Activated naive CD4-positive, alpha-beta T cell treated with anti-CD3 and anti-CD28 coated beads for 36 hours (primary cell): ENCODE measurements around the gene CHERP. TPM values are rescaled to one million over a fixed set of nuclear protein-coding genes. Genes with fewer than 3 reads are reported as not detected.

Source experiments
- CTCF ChIA-PET: fragments of 350-600 bp; sonication (Branson Sonifier 250); formaldehyde crosslinking; loops from one replicate; lab custom pipeline; 2021; ENCODE audit warnings: antibody characterized with exemption; lab: Charles Lee
- DNase-seq: peaks from one replicate; pipeline ENCODE4 v3.0.0-alpha.2; 2020
- H3K27ac Mint-ChIP-seq: one replicate; pipeline ENCODE4 v1.8.0; 2021; ENCODE audit warnings: mild to moderate bottlenecking, mixed read lengths
- H3K27me3 Mint-ChIP-seq: one replicate; pipeline ENCODE4 v1.8.0; 2021; ENCODE audit warnings: low read depth, mixed read lengths
- H3K36me3 Mint-ChIP-seq: one replicate; pipeline ENCODE4 v1.8.0; 2021; ENCODE audit warnings: low read depth, mixed read lengths
- H3K4me1 Mint-ChIP-seq: one replicate; pipeline ENCODE4 v1.8.0; 2021; ENCODE audit warnings: low read depth, mixed read lengths
- H3K4me3 Mint-ChIP-seq: one replicate; pipeline ENCODE4 v1.8.0; 2021; ENCODE audit warnings: mild to moderate bottlenecking, moderate library complexity, mixed read lengths
- H3K9me3 Mint-ChIP-seq: one replicate; pipeline ENCODE4 v1.8.0; 2021; ENCODE audit warnings: mixed read lengths
- intact Hi-C: fragments of 100-400 bp; cut with micrococcal nuclease; formaldehyde crosslinking; loops from one replicate; pipeline ENCODE4 v1.15.1; 2023
- total RNA-seq, 2 experiments: library from RNA; stranded (reverse); gene quantifications; one replicate each; pipeline ENCODE4 v1.2.3, GENCODE V29; 2021

CHERP gene
- total RNA-seq, 2 experiments from 2014 or later: 54.4 to 54.7 TPM

DNA sequence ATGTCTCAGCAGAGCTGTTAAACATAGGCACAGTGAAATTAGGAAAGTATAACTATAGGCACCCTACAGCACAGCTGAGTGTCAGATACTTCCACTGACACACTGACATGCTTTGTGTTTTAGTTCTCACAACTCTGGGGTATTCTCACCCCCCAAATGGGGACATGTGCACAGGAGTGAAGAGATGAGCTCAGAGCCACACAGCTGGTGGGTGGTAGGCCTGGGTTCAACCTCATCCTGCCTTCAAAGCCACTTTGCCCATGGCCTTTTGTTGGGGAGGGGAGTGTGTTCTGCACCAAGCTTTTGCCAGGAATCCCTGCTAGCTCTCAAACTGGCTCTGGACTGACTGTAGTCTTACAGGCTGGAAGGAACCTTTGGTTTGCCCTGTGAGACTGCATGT, 31.7 kb upstream of the CHERP start:
- peaks cover 13% of the 10 kb centered on the region for H3K36me3 Mint-ChIP-seq
- peak overlapping the region; percentile 69 for H3K27ac Mint-ChIP-seq
- intact Hi-C loops: no loop called here
- H3K4me3 Mint-ChIP-seq: peak overlapping the region; percentile 93
- CTCF ChIA-PET: interaction anchor here (1.8 kb wide), 1 partner anchor 10 kb away, joined by 9 read pairs; no protein-coding TSS in a partner anchor
- H3K27me3 Mint-ChIP-seq: no peaks in the 10 kb centered on the region
- H3K9me3 Mint-ChIP-seq: no peaks in the 10 kb centered on the region
- no peak for DNase-seq
- peaks cover 50% of the 10 kb centered on the region for H3K4me1 Mint-ChIP-seq

DNA sequence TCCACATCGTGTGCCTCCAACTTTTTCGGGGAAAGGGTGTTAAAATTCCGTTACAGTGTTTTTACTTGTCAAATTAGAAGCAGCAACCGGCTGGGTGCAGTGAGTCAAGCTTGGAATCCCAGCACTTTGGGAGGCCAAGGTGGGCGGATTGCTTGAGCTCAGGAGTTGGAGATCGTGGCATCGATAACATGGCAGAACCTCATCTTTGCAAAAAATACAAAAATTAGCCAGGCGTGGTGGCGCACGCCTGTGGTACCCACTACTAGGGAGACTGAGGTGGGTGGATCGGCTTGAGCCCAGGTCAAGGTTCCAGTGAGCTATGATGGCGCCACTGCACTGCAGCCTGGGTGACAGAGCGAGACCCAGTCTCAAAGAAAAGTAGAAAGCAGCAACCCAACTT, 31.1 kb upstream of the CHERP start:
- Mint-ChIP-seq H3K36me3 (peaks cover 13% of the 10 kb centered on the region), H3K4me3 (peak overlapping the region; percentile 93), H3K4me1 (peaks cover 54% of the 10 kb centered on the region), H3K27ac (peak overlapping the region; percentile 91), H3K9me3 (no peaks in the 10 kb centered on the region), H3K27me3 (no peaks in the 10 kb centered on the region)
- no peak for DNase-seq
- intact Hi-C loops: no loop called here
- CTCF ChIA-PET: interaction anchor here (0.8 to 1.8 kb wide), 2 partner anchors 11 to 14 kb away, joined by 3 to 9 read pairs; no protein-coding TSS in a partner anchor

DNA sequence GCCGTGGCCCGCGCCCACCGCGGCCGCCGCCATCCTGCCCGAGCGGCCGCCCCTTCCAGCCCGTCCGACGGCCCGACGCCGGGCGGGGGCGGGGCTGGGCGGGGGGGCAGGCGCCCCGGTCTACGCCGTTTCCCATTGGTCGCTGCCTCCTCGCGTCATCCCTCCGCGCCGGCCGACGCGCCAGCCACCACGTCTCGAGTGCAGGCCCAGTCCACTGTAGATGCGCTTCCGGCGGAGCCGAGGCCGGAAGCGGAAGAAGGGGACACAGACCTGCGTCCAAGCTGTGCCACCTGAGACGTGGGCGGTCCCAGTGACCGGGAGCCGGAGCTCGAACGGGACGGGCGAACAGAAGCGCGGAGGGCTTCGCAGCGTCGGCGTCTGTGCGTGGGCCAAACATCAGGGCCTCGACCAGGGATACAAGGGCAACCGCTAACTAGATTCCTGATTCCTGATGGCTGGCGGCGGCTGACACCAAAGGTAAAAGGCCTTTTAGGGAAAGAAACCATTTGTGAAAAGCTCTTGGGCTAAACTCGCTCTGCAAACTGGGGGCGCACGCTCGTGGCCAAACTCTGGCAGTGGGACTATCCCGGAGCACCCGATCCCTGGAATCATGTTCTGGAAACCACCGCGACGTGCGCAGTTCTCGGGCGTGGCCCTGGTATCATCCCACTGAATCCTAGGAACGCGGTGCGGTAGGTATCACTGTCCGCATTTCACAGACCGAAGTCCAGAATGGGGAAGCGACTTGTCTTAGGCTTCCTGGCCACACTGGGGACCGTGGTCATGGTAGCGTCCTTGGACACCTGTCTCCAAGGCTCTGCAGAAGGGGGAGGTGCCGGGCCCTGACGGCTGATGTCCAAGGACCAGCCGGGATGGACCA, 30.3 kb upstream of the CHERP start, which contains the start of gene SLC35E1:
SLC35E1 (minus strand) TSS at position 84 of the 880 bp plus-strand sequence; CDS start at position 33, 51 bp downstream.
- H3K27me3 Mint-ChIP-seq: no peaks in the 10 kb centered on the region
- peak within 1 kb of the TSS; percentile 93 for H3K4me3 Mint-ChIP-seq
- DNase-seq: peak; percentile 93
- peaks cover 17% of the 10 kb centered on the region for H3K36me3 Mint-ChIP-seq
- CTCF ChIA-PET: interaction anchor here (0.8 kb wide), 1 partner anchor 15 kb away, joined by 3 read pairs; no protein-coding TSS in a partner anchor
- H3K4me1 Mint-ChIP-seq: peaks cover 54% of the 10 kb centered on the region
- intact Hi-C loops: loop anchor here (1.0 kb wide), 2 partner anchors 12 to 56 kb away; partner anchors contain the start of gene MED26
- H3K9me3 Mint-ChIP-seq: no peaks in the 10 kb centered on the region
- peak within 1 kb of the TSS; percentile 91 for H3K27ac Mint-ChIP-seq

DNA sequence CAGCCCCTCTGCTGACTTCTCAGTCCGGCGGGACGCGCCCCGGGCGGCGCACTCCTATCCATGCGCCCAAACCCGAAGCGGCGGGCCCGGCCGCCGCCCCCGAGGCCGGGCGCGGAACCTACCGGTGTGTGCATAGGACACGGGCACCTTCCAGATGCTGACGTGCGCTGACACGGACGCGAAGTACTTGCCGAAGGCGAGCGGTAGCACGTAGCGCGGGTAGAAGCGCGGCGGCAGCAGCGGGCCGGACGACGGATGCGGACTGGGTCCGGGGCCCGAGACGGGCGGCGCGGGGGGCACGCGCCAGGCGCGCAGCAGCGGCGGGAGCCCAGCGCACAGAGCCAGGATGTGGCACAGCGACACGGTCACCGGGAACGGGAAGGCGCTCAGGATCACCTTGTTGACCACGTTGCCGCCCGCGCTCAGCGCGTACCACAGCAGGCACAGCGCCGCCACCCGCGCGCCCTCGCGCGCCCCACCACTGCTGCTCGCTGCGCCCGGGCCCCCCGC, 29.6 kb upstream of the CHERP start:
- Mint-ChIP-seq H3K27me3 (no peaks in the 10 kb centered on the region), H3K4me3 (peak overlapping the region; percentile 83), H3K4me1 (peaks cover 54% of the 10 kb centered on the region), H3K36me3 (peaks cover 20% of the 10 kb centered on the region), H3K9me3 (no peaks in the 10 kb centered on the region), H3K27ac (no peak overlapping the region)
- peak; percentile 57 for DNase-seq
- intact Hi-C loops: loop anchor here (1.0 kb wide), 2 partner anchors 12 to 56 kb away; partner anchors contain the start of gene MED26
- CTCF ChIA-PET: no interaction called here

DNA sequence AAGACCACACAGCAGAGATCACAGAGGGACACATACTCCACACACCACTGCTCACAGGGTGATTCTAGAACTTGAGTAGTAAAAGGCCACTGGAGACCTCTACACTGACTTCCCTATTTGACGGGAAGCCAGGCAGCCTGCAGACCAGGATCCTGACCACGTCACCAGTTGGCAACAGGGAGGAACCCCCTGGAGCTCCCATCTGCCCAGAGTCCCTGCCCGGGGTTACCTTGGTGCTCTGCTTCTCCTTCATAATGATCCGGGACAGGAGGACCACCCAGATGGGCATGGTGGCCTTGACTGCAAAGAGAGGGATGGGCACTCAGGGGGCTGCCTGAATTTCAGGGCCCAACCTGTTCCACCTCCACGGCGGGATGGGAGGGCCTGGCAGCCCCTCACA, 29.0 kb upstream of the CHERP start:
- no peak overlapping the region for H3K27ac Mint-ChIP-seq
- H3K27me3 Mint-ChIP-seq: no peaks in the 10 kb centered on the region
- peak overlapping the region; percentile 83 for H3K4me3 Mint-ChIP-seq
- peaks cover 23% of the 10 kb centered on the region for H3K36me3 Mint-ChIP-seq
- CTCF ChIA-PET: no interaction called here
- intact Hi-C loops: no loop called here
- H3K4me1 Mint-ChIP-seq: peaks cover 59% of the 10 kb centered on the region
- H3K9me3 Mint-ChIP-seq: no peaks in the 10 kb centered on the region
- no peak for DNase-seq

DNA sequence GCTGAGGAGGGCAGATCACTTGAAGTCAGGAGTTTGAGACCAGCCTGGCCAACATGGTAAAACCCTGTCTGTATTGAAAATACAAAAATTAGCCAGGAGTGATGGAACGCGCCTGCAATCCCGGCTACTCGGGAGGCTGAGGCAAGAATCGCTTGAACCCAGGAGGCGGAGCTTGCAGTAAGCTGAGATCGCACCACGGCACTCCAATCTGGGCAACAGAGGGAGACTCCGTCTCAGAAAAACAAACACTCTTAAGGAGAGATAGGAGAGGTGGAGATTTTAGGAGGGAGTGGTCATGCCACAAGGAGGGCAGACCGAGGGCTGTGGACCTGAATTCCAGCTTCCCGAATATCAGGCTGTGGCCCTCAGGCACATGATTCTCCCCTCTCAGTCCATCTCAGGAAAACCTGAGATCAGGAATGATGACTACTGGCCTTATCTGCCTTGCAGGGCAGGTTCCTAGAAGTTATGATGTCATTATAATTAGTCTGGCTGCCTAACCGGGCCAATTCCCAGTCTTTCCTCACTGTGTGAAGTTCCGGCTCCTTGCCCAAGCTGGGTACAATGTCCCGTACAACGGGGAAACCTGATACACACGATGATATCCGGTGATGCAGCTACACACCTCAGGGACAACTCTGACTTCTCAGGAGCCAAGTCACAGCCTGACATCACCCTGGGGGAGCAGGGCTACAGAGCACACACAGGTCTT, 27.5 kb upstream of the CHERP start:
- Mint-ChIP-seq H3K4me1 (peaks cover 55% of the 10 kb centered on the region), H3K4me3 (peak overlapping the region; percentile 9), H3K36me3 (peaks cover 27% of the 10 kb centered on the region), H3K27ac (no peak overlapping the region), H3K27me3 (no peaks in the 10 kb centered on the region), H3K9me3 (no peaks in the 10 kb centered on the region)
- intact Hi-C loops: no loop called here
- CTCF ChIA-PET: no interaction called here
- DNase-seq: no peak

DNA sequence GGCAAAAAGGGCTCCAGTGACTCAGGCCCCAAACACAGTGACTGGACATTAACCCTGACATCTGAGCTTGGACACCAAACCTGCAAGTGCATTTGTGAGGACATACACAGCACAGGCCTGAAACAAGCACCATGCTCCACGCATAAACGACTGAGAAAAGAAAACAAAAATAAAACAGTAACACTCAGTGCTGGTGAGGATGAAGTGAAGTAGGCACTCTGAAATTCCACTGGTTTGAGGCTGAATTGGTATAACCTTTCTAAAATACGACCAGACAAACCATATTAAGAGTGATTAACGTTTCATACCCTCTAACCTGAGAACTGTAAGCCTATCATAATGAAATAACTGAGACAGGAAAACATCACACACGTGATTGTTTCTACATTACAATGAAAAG, 24.5 kb upstream of the CHERP start:
- intact Hi-C loops: loop anchor here (2.0 kb wide), 1 partner anchor 24 kb away; the partner anchor contains the start of gene CHERP
- CTCF ChIA-PET: interaction anchor here (0.7 to 0.8 kb wide), 2 partner anchors 10 to 25 kb away, joined by 3 read pairs; no protein-coding TSS in a partner anchor

DNA sequence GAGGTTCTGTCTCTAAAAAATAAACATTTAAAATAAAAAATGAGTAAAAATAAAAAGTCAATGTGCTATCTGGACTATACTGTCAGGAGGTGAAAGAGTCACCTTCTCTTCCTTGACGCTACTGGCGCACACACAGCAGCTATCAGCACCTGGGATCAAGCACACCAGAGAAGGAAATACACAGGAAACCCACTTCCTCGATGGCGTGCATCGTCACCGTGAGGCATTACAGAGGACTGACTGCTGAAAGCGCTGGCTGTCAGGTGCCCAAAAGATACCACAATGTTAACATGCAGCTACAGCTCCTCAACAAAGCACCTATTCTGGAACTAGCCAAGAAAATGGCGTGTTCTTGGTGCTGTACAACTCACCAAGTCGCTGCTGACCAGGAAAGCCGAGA, 23.9 kb upstream of the CHERP start:
- intact Hi-C loops: loop anchor here (2.0 kb wide), 1 partner anchor 23 kb away; the partner anchor contains the start of gene CHERP
- peaks cover 32% of the 10 kb centered on the region for H3K4me1 Mint-ChIP-seq
- H3K27ac Mint-ChIP-seq: peak overlapping the region; percentile 94
- peaks cover 40% of the 10 kb centered on the region for H3K36me3 Mint-ChIP-seq
- peak overlapping the region; percentile 7 for H3K4me3 Mint-ChIP-seq
- CTCF ChIA-PET: interaction anchor here (0.7 kb wide), 1 partner anchor 10 kb away, joined by 3 read pairs; no protein-coding TSS in a partner anchor
- H3K27me3 Mint-ChIP-seq: no peaks in the 10 kb centered on the region
- peak; percentile 85 for DNase-seq
- no peaks in the 10 kb centered on the region for H3K9me3 Mint-ChIP-seq

More for the DNA sequence above, 24.5 kb upstream of the CHERP start:
- Mint-ChIP-seq H3K4me1 (peaks cover 37% of the 10 kb centered on the region), H3K27me3 (no peaks in the 10 kb centered on the region), H3K9me3 (no peaks in the 10 kb centered on the region), H3K27ac (peak overlapping the region; percentile 94), H3K36me3 (peaks cover 35% of the 10 kb centered on the region), H3K4me3 (no peak overlapping the region)
- no peak for DNase-seq

DNA sequence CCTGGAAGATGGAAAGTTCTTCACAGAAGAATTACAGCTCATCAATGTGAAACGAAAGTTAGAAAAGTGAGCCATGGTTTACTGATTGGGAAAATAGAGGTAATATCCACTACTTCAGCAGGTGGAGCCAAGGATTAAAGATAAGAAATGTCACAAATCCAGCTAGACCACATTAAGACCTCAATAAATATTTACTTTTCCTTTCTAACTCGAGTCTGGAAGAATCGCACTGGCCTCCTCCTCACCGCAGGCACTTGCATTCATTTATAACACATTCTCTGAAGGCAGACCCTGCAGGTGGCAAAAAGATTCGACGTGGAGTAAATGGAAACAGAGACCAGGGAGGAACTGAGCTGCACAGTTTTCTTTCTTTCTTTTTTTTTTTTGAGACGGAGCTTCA, 22.6 kb upstream of the CHERP start:
- Mint-ChIP-seq H3K9me3 (no peaks in the 10 kb centered on the region), H3K27ac (no peak overlapping the region), H3K4me3 (no peak overlapping the region), H3K27me3 (no peaks in the 10 kb centered on the region), H3K4me1 (peaks cover 20% of the 10 kb centered on the region), H3K36me3 (peaks cover 45% of the 10 kb centered on the region)
- CTCF ChIA-PET: interaction anchor here (0.6 kb wide), 1 partner anchor 49 kb away, joined by 3 read pairs; no protein-coding TSS in a partner anchor
- DNase-seq: no peak
- intact Hi-C loops: no loop called here

DNA sequence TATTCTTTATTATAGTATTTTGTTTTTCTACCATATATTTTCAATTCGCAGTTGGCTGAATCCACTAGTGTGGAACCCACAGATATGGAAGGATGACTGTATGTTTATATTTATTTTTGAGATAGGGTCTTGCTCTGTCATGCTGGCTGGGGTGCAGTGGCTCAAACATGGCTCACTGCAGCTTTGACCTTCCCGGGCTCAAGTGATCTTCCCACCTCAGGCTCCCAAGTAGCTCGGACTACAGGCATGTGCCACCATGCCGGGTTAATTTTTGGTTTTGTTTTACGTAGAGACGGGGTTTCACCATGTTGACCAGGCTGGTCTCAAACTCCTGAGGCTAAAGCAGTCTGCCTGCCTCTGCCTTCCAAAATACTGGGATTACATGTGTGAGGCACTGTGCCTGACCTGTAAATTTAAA, 20.4 kb upstream of the CHERP start:
- intact Hi-C loops: no loop called here
- H3K36me3 Mint-ChIP-seq: peaks cover 41% of the 10 kb centered on the region
- no peak overlapping the region for H3K4me3 Mint-ChIP-seq
- H3K9me3 Mint-ChIP-seq: no peaks in the 10 kb centered on the region
- H3K27me3 Mint-ChIP-seq: no peaks in the 10 kb centered on the region
- H3K4me1 Mint-ChIP-seq: peaks cover 12% of the 10 kb centered on the region
- CTCF ChIA-PET: interaction anchor here (0.7 kb wide), 1 partner anchor 25 kb away, joined by 5 read pairs; no protein-coding TSS in a partner anchor
- DNase-seq: no peak
- H3K27ac Mint-ChIP-seq: peak overlapping the region; percentile 50

DNA sequence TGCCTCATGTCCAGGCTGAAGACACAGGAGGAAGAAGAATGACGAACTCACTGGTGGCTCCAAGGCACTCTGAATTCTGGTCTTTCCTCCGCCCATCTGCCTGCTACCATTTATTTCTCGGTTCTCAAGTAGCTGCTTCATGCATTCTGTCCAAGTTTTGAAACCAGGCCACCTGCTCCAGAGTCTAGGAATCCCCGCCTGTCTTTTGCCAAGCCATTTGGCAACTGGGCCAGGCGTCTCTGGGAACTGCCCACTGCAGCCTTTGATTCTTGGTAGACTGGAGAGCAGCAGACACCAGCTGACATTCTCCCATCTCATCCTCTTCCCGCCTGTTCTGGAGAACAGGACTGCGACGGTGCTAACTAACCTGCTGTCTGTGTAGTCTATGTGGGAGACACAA, 19.1 kb upstream of the CHERP start:
- peaks cover 36% of the 10 kb centered on the region for H3K36me3 Mint-ChIP-seq
- intact Hi-C loops: no loop called here

More for the DNA sequence above, 19.1 kb upstream of the CHERP start:
- no peak for DNase-seq
- no peak overlapping the region for H3K4me3 Mint-ChIP-seq
- H3K9me3 Mint-ChIP-seq: no peaks in the 10 kb centered on the region
- no peaks in the 10 kb centered on the region for H3K27me3 Mint-ChIP-seq
- H3K4me1 Mint-ChIP-seq: peaks cover 6% of the 10 kb centered on the region
- CTCF ChIA-PET: no interaction called here
- H3K27ac Mint-ChIP-seq: no peak overlapping the region
